Activated CD4-positive, alpha-beta T cell treated with anti-CD3 and anti-CD28 coated beads, Interleukin-2, amount 10 ng/mL, durations not matched to agents 24 days and 14 days (primary cell): Measurements from ENCODE around the gene ANXA2R. TPM values are rescaled to one million over a fixed set of nuclear protein-coding genes. Genes with fewer than 3 reads are reported as not detected.
A peak's percentile ranks its signal among the peaks of the same experiment; 100 is the strongest.
"Not testable (repeated sequence)": the region's sequence is repeated elsewhere in the genome, so short reads cannot be mapped to it uniquely, and the experiment has no call there.

Experiments used
- DNase-seq: peaks from one replicate; pipeline ENCODE4 v3.0.0; 2022
- H3K27ac Mint-ChIP-seq: one replicate; pipeline ENCODE4 v1.8.0; 2022; ENCODE audit warnings: mild to moderate bottlenecking, mixed read lengths
- H3K27me3 Mint-ChIP-seq: one replicate; pipeline ENCODE4 v1.8.0; 2022; ENCODE audit warnings: mixed read lengths
- H3K36me3 Mint-ChIP-seq: one replicate; pipeline ENCODE4 v1.8.0; 2022; ENCODE audit warnings: low read depth, mild to moderate bottlenecking, mixed read lengths
- H3K4me1 Mint-ChIP-seq: one replicate; pipeline ENCODE4 v1.8.0; 2021; ENCODE audit warnings: mixed read lengths
- H3K4me3 Mint-ChIP-seq: one replicate; pipeline ENCODE4 v1.8.0; 2022; ENCODE audit warnings: mild to moderate bottlenecking, moderate library complexity, mixed read lengths
- H3K9me3 Mint-ChIP-seq: one replicate; pipeline ENCODE4 v1.8.0; 2021; ENCODE audit warnings: mixed read lengths
- intact Hi-C: fragments of 100-400 bp; cut with micrococcal nuclease; formaldehyde crosslinking; loops from one replicate; pipeline ENCODE4 v1.15.1; 2023
- total RNA-seq: library from RNA; stranded (reverse); gene quantifications from 2 replicates; pipeline ENCODE4 v1.2.3, GENCODE V29; 2022

The ANXA2R gene
- total RNA-seq, 1 donor from 2014 or later: 1.1 TPM

DNA sequence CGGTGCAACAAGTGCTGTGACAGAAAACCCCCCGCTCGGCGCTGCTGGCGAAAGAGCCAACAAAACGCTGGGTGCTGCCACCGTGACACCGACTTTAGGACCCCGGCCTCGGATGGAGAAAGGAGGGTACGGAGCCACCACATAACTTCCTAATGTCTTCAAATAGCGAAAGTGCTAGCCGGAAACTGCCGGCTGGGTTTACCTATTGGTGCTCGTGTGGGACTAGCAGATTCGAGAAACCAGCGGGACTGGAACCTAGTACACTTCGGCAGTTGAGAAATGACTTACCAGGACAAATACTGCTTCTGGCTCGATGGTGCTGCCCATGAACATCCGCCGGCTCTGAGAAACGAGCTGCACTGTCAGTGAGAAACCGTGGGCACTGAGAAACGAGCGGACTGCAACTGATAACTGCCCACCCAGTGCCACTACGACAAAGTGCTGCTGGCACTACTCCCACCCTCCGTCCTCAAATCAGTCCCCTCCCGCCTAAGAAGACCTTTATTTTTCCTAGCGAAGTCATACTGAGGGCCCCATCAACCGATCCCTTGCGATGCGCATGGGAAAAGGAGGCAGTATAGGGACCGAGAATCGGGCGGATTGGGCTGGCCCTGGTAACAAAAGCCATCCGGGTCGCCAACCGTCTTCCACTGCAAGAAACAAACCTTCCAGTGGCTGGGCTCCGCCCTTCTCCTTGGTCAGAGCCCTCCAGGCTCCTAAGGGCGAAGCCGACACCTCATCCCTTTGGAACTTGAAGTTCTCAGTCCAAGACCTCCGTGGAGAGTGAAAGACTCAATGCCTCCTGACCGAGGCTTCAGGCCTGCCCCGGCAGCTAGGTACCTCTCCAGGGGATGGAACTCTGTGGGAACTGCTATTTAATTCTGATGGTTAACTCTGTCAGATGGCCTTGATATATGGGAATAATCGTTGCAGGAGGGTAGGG is 27.0 kb upstream of the ANXA2R start:
- H3K27me3 Mint-ChIP-seq: no peaks in the 10 kb centered on the region
- peak; percentile 96 for DNase-seq
- peak overlapping the region; percentile 100 for H3K27ac Mint-ChIP-seq
- no peaks in the 10 kb centered on the region for H3K9me3 Mint-ChIP-seq
- peaks cover 28% of the 10 kb centered on the region for H3K36me3 Mint-ChIP-seq
- H3K4me3 Mint-ChIP-seq: peak overlapping the region; percentile 92
- H3K4me1 Mint-ChIP-seq: peaks cover 32% of the 10 kb centered on the region
- intact Hi-C loops: loop anchor here (1.0 to 2.0 kb wide), 5 partner anchors 38 to 490 kb away; partner anchors contain the start of genes HMGCS1 and PAIP1

DNA sequence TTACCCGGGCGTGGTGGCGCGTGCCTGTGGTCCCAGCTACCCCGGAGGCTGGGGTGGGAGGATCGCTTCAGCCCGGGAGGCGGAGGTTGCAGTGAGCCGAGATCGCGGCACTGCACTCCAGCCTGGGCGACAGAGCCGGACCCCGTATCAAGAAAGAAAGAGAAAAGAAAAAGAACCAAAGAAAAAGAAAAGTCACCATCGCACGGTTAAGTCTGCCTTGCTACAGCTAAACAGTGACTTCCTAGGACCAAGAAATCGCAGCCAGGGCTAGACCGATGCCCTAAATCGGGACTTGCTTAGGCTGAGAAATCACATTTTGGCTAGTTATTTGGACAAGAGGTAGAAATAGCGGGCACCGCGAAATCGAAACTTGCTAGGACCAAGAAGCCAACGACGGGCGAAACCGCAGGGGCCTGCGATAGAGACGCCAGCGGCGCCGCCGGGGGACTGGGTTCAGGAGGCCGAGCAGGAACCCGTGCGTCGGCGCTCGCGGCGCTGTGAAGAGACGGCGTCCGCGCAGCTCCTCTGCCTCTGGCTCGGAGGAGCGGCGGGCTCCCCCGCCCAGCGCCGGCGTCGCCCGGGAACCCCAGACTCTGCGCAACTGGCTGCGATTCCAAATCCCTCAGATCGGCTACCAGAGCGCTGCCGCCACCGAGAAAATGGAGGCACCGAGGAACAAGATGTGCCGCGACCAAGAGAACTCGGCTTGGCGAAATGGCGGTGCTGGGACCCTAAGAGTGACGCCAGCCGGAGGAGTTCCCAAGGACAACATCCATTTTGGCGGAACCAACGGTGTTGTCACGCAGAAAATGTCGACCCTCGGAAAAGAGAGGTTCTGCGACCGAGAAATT is 26.1 kb upstream of the ANXA2R start:
- H3K36me3 Mint-ChIP-seq: peaks cover 26% of the 10 kb centered on the region
- H3K27ac Mint-ChIP-seq: peak overlapping the region; percentile 100
- no peaks in the 10 kb centered on the region for H3K27me3 Mint-ChIP-seq
- H3K4me3 Mint-ChIP-seq: peak overlapping the region; percentile 92
- no peaks in the 10 kb centered on the region for H3K9me3 Mint-ChIP-seq
- intact Hi-C loops: loop anchor here (1.0 to 2.0 kb wide), 10 partner anchors 26 to 491 kb away; partner anchors contain the start of genes ANXA2R, HMGCS1, PAIP1 and TMEM267
- peaks cover 32% of the 10 kb centered on the region for H3K4me1 Mint-ChIP-seq
- DNase-seq: peak; percentile 92

DNA sequence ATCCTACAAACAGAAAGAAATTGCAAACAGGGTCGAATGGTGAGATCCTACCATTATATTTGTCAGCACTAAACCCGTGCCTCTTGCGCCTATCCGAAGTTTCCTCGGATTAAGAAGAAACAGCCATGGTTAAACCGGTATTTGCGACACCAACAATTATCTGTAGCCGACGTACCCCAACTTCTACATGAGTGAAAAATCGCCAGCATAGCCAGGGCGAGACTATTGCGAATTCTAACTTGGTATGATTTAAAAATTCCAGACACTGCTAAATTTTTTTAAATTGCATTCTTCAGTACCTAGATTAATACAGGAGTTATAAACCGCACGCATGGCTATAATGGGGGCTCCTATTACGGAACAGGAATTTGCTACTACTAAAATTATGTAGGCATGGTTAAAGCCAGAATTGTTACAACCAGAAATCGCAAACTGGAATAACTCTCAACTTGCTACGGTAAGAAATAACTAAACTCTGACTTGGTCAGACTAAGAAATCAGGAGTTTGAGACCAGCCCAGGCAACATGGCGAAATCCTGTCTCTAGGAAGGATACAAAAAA is 25.3 kb upstream of the ANXA2R start:
- intact Hi-C loops: loop anchor here (1.0 to 2.0 kb wide), 6 partner anchors 25 to 418 kb away; partner anchors contain the start of genes ANXA2R and TMEM267
- no peaks in the 10 kb centered on the region for H3K27me3 Mint-ChIP-seq
- peak overlapping the region; percentile 92 for H3K4me3 Mint-ChIP-seq
- peak overlapping the region; percentile 100 for H3K27ac Mint-ChIP-seq
- H3K4me1 Mint-ChIP-seq: peaks cover 29% of the 10 kb centered on the region
- DNase-seq: peak; percentile 74
- H3K36me3 Mint-ChIP-seq: peaks cover 19% of the 10 kb centered on the region
- no peaks in the 10 kb centered on the region for H3K9me3 Mint-ChIP-seq

- H3K27ac Mint-ChIP-seq: peak overlapping the region; percentile 13
Observed at GRCh38 chr5:43063721-43064171, 23.6 kb upstream of the ANXA2R start.

GRCh38 chr5:43061352-43062075 is 21.4 kb upstream of the ANXA2R start:
- DNase-seq: no peak
- peaks cover 7% of the 10 kb centered on the region for H3K9me3 Mint-ChIP-seq
- H3K4me1 Mint-ChIP-seq: peaks cover 10% of the 10 kb centered on the region
- intact Hi-C loops: no loop called here
- H3K27me3 Mint-ChIP-seq: no peaks in the 10 kb centered on the region
- H3K27ac Mint-ChIP-seq: no peak overlapping the region
- no peak overlapping the region for H3K4me3 Mint-ChIP-seq
- peaks cover 7% of the 10 kb centered on the region for H3K36me3 Mint-ChIP-seq

More at GRCh38 chr5:43063721-43064171, 23.6 kb upstream of the ANXA2R start:
- DNase-seq: no peak
- no peak overlapping the region for H3K4me3 Mint-ChIP-seq
- intact Hi-C loops: loop anchor here (1.0 to 2.0 kb wide), 2 partner anchors 113 to 155 kb away; no protein-coding TSS in a partner anchor
- no peaks in the 10 kb centered on the region for H3K27me3 Mint-ChIP-seq
- peaks cover 22% of the 10 kb centered on the region for H3K4me1 Mint-ChIP-seq
- peaks cover 17% of the 10 kb centered on the region for H3K36me3 Mint-ChIP-seq
- H3K9me3 Mint-ChIP-seq: peaks cover 4% of the 10 kb centered on the region

- H3K4me1 Mint-ChIP-seq, DNase-seq, H3K27ac Mint-ChIP-seq, H3K27me3 Mint-ChIP-seq, H3K4me3 Mint-ChIP-seq, intact Hi-C loops: not testable (repeated sequence)
- H3K9me3 Mint-ChIP-seq: peaks cover 22% of the 10 kb centered on the region
- peaks cover 12% of the 10 kb centered on the region for H3K36me3 Mint-ChIP-seq
Observed at GRCh38 chr5:43060020-43060419, 19.9 kb upstream of the ANXA2R start.

GRCh38 chr5:43055098-43055497 is 15.0 kb upstream of the ANXA2R start:
- H3K4me1 Mint-ChIP-seq, intact Hi-C loops, H3K27me3 Mint-ChIP-seq, H3K4me3 Mint-ChIP-seq, H3K27ac Mint-ChIP-seq, DNase-seq: not testable (repeated sequence)
- peaks cover 20% of the 10 kb centered on the region for H3K9me3 Mint-ChIP-seq
- H3K36me3 Mint-ChIP-seq: peaks cover 25% of the 10 kb centered on the region

- Mint-ChIP-seq H3K4me3 (no peak overlapping the region), H3K4me1 (peaks cover 4% of the 10 kb centered on the region), H3K27me3 (peaks cover 5% of the 10 kb centered on the region), H3K36me3 (peaks cover 21% of the 10 kb centered on the region), H3K27ac (no peak overlapping the region), H3K9me3 (peaks cover 16% of the 10 kb centered on the region)
- intact Hi-C loops: no loop called here
- DNase-seq: no peak
Observed at GRCh38 chr5:43051684-43052083, 11.6 kb upstream of the ANXA2R start.

DNA sequence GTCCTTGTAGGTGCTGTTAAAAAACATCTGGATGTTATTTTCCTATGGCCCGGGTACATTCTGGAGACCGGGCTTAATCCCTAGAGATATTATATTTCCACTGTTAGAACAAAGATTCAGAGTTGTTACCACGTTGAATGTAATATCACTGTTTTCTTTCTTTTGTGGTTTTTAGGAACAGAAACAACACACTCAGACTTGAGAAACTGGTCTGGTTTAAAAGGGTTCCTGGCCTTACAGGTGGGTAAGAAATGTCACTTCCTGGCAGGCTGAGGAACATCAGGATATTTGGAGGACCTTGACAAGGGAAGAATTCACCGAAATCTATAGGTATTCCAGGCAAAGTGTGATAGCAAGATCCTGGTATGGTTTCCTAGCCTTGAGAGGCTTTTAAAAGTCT is 10.3 kb upstream of the ANXA2R start:
- intact Hi-C loops: no loop called here
- Mint-ChIP-seq H3K36me3 (peaks cover 20% of the 10 kb centered on the region), H3K27me3 (peaks cover 4% of the 10 kb centered on the region), H3K9me3 (peaks cover 4% of the 10 kb centered on the region), H3K4me3 (no peak overlapping the region), H3K27ac (no peak overlapping the region), H3K4me1 (peaks cover 7% of the 10 kb centered on the region)
- no peak for DNase-seq

GRCh38 chr5:43049236-43049635 is 9.1 kb upstream of the ANXA2R start:
- Mint-ChIP-seq H3K27me3 (no peaks in the 10 kb centered on the region), H3K4me1 (peaks cover 13% of the 10 kb centered on the region), H3K36me3 (peaks cover 16% of the 10 kb centered on the region), H3K27ac (no peak overlapping the region), H3K9me3 (no peaks in the 10 kb centered on the region), H3K4me3 (no peak overlapping the region)
- intact Hi-C loops: no loop called here
- no peak for DNase-seq

- peaks cover 25% of the 10 kb centered on the region for H3K4me1 Mint-ChIP-seq
- no peak overlapping the region for H3K27ac Mint-ChIP-seq
- intact Hi-C loops: no loop called here
Observed at GRCh38 chr5:43046474-43046873, 6.4 kb upstream of the ANXA2R start.

DNA sequence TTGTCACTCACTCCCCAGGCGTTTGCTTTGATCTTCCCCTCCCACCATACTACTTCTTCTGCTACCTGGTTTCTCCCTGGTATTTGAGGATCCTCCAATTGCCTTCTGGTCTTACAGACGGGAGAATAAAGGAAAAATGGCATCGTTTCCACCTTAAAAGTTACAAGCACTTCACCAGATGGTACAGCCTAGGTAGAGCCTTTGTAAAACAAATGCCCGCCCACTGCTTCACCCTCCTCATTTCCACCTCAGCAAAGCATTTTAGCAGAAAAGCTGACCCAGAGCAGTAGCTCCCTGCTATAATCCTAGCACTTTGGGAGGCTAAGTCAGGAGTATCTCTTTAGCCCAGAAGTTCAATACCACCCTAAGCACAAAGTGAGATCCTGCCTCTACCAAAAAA is 5.1 kb upstream of the ANXA2R start:
- Mint-ChIP-seq H3K9me3 (no peaks in the 10 kb centered on the region), H3K27ac (no peak overlapping the region), H3K36me3 (peaks cover 5% of the 10 kb centered on the region), H3K27me3 (no peaks in the 10 kb centered on the region), H3K4me3 (no peak overlapping the region), H3K4me1 (peaks cover 25% of the 10 kb centered on the region)
- intact Hi-C loops: no loop called here
- no peak for DNase-seq

More at GRCh38 chr5:43046474-43046873, 6.4 kb upstream of the ANXA2R start:
- H3K36me3 Mint-ChIP-seq: peaks cover 9% of the 10 kb centered on the region
- no peaks in the 10 kb centered on the region for H3K9me3 Mint-ChIP-seq
- no peaks in the 10 kb centered on the region for H3K27me3 Mint-ChIP-seq
- DNase-seq: no peak
- H3K4me3 Mint-ChIP-seq: peak overlapping the region; percentile 2
